ENCODE measurements around the gene DLK1.

The DLK1 gene

DNA sequence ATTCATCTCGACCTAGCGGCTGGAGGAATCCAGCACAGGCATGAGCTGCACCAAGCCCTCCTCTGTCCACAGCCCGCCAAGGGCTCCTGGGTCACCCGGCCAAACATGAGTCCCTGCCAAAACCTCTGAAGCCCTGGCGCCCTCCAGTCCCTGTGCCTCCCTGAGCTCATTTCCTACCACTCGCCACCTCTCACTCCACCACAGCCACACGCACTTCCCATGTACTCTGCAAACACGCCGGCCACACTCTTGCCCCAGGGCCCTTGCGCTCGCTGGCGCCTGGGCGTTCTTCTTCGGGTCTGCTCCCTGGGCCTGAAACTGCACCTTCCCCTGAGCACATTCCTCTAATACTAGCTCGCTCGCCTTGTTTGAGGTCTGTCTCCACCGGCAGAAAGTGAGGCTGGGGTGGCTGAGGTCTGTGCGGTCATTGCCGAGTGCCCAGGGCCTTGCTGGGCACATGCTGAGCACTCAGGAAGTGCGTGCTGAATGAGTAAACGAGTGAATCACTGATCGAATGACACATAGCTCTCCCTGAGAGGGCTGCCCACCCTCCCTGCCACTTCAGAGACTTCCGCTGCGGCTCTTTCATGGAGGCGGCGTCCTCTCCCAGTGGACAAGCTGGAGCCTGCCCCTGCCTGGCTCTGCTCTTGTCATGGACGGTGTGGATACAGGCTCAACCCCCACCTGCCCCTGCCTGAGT is 33.7 kb upstream of the DLK1 start:
- peak; percentile 61 for DNase-seq (ENCODE audit: low read depth)
- H3K4me3 ChIP-seq (ENCODE audit: control insufficient read depth, low read depth, low read length), result 0 out of 2 replicates have a peak overlapping the region, but pooled peaks have one; percentile 3
- TF ChIP-seq, protein P1, sequence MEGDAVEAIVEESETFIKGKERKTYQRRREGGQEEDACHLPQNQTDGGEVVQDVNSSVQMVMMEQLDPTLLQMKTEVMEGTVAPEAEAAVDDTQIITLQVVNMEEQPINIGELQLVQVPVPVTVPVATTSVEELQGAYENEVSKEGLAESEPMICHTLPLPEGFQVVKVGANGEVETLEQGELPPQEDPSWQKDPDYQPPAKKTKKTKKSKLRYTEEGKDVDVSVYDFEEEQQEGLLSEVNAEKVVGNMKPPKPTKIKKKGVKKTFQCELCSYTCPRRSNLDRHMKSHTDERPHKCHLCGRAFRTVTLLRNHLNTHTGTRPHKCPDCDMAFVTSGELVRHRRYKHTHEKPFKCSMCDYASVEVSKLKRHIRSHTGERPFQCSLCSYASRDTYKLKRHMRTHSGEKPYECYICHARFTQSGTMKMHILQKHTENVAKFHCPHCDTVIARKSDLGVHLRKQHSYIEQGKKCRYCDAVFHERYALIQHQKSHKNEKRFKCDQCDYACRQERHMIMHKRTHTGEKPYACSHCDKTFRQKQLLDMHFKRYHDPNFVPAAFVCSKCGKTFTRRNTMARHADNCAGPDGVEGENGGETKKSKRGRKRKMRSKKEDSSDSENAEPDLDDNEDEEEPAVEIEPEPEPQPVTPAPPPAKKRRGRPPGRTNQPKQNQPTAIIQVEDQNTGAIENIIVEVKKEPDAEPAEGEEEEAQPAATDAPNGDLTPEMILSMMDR (IDR thresholded peaks at IDR 0.05; ENCODE audit: control insufficient read depth, insufficient read depth, low read depth, low read length, missing control alignments), result no peak

DNA sequence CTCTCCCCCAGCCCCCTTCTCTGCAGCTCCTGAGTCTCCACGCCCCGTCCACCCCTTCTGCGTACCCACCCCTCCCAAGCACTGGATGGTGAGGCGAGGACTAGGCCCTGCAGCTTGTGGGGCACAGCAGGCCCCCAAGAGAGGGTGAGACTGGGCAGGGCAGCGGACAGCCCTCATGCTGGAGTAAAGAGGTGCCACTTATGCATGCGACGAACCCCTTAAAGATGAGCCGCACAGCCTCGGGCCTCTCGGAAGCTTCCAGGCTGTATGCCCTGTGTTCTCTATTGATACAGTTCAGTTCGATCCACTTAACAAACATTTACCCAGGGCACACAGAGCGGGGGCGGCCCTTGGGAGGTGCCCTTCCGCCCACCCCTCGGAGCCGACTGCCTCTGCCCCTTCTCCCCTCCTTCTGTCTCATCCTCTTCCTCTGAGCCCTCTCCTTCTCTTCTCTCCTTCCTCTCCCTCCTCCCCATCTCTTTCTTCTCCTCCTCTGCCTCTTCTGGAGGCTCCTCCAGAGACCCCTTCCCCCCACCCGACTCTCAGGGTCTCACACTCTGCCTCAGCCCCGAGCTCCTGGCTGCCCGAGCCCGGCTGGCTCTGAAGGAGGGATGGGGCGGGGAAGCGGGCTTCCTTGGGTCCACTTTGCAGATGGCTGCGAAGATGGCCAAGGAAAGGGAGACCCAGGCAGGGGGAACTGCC is 32.7 kb upstream of the DLK1 start:
- TF ChIP-seq, protein P1 (IDR thresholded peaks at IDR 0.05; ENCODE audit: control insufficient read depth, insufficient read depth, low read depth, low read length, missing control alignments), result no peak
- H3K4me3 ChIP-seq (ENCODE audit: control insufficient read depth, low read depth, low read length), result no peak overlapping the region
- no peak for DNase-seq (ENCODE audit: low read depth)

DNA sequence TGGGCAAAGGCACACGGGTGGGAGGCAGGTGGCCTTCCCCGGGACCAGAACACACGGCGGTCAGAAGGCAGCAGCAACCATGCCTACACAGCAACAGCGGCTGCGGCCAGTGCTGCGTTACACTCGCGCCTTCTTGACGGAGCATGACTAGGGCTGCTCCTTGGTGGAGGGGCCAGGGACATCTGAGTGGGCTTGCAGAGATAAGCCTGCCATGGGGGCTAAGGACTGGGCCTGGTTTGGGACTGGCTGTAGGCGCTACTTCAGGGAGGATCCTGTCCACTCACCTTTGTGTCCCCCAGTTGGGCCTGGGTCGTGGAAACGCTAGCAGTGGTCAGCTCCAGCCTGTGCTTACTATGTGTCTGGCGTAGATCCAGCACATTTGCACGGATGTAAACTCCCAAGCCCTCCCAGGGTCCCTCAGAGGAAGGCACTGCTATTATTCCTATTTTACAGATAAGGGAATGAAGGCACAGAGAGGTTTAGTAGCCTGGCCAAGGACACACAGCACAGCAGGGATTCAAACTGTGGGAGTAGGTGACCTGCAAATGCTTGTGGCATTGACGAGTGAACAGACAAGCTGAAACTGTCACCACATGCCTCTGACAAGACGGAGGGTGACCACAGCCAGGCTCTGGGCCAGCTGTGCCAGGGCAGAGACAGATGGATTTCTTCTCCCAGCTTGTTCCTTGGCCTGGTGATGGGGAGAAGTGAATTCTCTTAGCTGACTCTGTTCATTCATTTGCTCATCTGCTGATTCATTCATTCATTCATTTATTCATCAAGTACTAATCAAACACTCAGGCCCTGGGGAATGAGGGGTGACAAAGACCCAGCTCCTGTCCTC is 31.9 kb upstream of the DLK1 start:
- TF ChIP-seq, protein P1 (IDR thresholded peaks at IDR 0.05; ENCODE audit: control insufficient read depth, insufficient read depth, low read depth, low read length, missing control alignments), result no peak
- no peak overlapping the region for H3K4me3 ChIP-seq (ENCODE audit: control insufficient read depth, low read depth, low read length)
- DNase-seq (ENCODE audit: low read depth), result no peak

DNA sequence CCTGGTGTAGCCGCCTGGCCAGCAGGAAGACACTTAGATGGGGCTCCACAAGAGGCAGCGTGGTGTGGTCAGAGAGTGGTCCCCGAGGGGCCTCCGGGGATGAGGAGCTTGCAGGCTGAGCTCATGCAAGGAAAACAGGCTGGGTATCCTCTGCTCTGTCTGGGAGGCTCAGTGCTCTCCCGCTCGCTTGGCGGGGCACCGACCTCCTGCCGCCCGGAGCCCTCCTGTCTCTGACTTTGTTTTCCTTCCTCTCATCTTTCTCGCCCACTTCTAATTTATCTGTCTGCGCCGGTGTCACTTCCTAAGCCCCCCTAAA is 31.3 kb upstream of the DLK1 start:
- no peak overlapping the region for H3K4me3 ChIP-seq (ENCODE audit: control insufficient read depth, low read depth, low read length)
- DNase-seq (ENCODE audit: low read depth), result no peak
- TF ChIP-seq, protein P1 (IDR thresholded peaks at IDR 0.05; ENCODE audit: control insufficient read depth, insufficient read depth, low read depth, low read length, missing control alignments), result no peak

DNA sequence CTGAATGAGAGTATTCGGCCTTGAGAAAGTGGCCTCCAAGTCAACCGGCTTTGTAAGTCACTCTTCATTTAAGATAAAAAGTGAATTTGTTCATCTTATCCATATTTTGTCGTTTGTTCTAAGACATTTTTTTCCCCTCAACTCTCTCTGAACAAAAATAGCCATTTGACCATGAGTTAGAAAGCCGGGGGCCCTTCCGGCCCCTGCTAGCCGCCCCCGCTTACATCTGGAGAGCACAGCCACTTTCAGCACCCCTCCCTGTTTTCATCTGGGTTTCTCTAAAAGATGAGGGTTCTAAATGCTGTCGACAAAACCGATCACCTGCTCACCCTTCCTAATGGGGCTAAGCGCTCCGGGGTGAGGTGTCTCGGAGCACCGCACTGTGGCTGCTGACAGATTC is 30.7 kb upstream of the DLK1 start:
- no peak overlapping the region for H3K4me3 ChIP-seq (ENCODE audit: control insufficient read depth, low read depth, low read length)
- TF ChIP-seq, protein P1 (IDR thresholded peaks at IDR 0.05; ENCODE audit: control insufficient read depth, insufficient read depth, low read depth, low read length, missing control alignments), result no peak
- DNase-seq (ENCODE audit: low read depth), result no peak

DNA sequence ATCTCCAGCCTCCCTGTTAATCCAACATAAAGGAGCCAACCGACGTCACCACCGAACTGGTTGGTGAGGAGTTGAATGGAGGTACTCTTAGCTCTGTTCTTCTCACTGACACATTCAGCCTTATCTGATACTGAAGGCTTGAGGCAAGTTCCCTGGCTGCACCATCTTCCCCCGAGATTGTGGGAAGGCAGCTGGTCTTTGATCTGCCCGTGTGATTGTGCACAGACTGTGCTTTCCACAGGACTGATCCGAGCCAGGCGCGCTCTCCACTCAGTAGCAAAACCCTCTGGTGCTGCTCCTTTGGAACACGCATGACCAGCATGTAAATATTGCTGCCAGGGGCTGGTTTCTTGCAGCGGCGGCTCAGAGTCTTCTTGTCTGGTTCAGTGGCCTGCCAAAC is 30.1 kb upstream of the DLK1 start:
- no peak overlapping the region for H3K4me3 ChIP-seq (ENCODE audit: control insufficient read depth, low read depth, low read length)
- DNase-seq (ENCODE audit: low read depth), result no peak
- TF ChIP-seq, protein P1 (IDR thresholded peaks at IDR 0.05; ENCODE audit: control insufficient read depth, insufficient read depth, low read depth, low read length, missing control alignments), result no peak
